Placental epithelial cell (primary cell): ENCODE results near the gene SPAG17. TPM values are rescaled to one million over a fixed set of nuclear protein-coding genes. Genes with fewer than 3 reads are reported as not detected.

ENCODE experiments used
- total RNA-seq: library from RNA; depleted of rRNA; stranded (reverse); fragments of >200 nt; gene quantifications from 2 replicates; pipeline ENCODE4 v1.2.3, GENCODE V29; 2012

The SPAG17 gene
- 0.11 and 2.4 TPM in 2 replicates for total RNA-seq

GRCh38 chr1:118185084-118185832 lies at the start of gene SPAG17:
Gene SPAG17, minus strand, starts transcription at chr1:118185228. Its CDS starts 71 bp downstream, at chr1:118185157.

GRCh38 chr1:117929343-117930172 lies 255.5 kb downstream of the SPAG17 start, which contains the start of the genes GDAP2 and WDR3:
Gene GDAP2, minus strand, starts transcription at chr1:117929621. Its CDS starts 9,264 bp downstream, at chr1:117920357.
Gene WDR3, plus strand, starts transcription at chr1:117929739. Its CDS starts 3,581 bp downstream, at chr1:117933320.

